Measurements from ENCODE around the gene RABAC1.

GRCh38 chr19:41984961-41985360, 25.8 kb upstream of the RABAC1 start:
- no peak for TF ChIP-seq CTCF (IDR thresholded peaks at IDR 0.05)
- TF ChIP-seq POLR2A (IDR thresholded peaks at IDR 0.05) = no peak
- no peak for TF ChIP-seq EP300 (IDR thresholded peaks at IDR 0.05; ENCODE audit: low read depth)

Data from transverse colon (tissue), 3 donors.